Transverse colon (tissue), 4 donors: ENCODE results near the gene METTL24.

Experiments used
- EP300 ChIP-seq: sonication (generic); formaldehyde crosslinking; IDR thresholded peaks from one replicate; pipeline ENCODE4 v1.6.1; 2017; ENCODE audit warnings: antibody characterized with exemption, low read depth
- POLR2A ChIP-seq: fragments of 450-650 bp; IDR thresholded peaks from one replicate; pipeline ENCODE4 v1.6.1; 2016; ENCODE audit warnings: antibody characterized with exemption, mild to moderate bottlenecking, moderate library complexity
- POLR2AphosphoS5 ChIP-seq, 3 donors: sonication (generic); formaldehyde crosslinking; IDR thresholded peaks; one replicate each; pipeline ENCODE4 v1.6.1; 2016; ENCODE audit warnings: antibody characterized with exemption in 3 of 3
- TF ChIP-seq, protein P1 (sequence below), 5 experiments: fragments of 200-600 bp in 3 of 5; fragments of 450-650 bp in 2 of 5; sonication (generic) in 3 of 5; IDR thresholded peaks; 1 replicate in 2 of 5; 2 replicates in 3 of 5; pipeline ENCODE4 v1.5.1; 2016 to 2017; ENCODE audit warnings: antibody characterized with exemption in 5 of 5, inconsistent platforms in 3 of 5, mild to moderate bottlenecking in 2 of 5, moderate library complexity in 1 of 5

DNA sequence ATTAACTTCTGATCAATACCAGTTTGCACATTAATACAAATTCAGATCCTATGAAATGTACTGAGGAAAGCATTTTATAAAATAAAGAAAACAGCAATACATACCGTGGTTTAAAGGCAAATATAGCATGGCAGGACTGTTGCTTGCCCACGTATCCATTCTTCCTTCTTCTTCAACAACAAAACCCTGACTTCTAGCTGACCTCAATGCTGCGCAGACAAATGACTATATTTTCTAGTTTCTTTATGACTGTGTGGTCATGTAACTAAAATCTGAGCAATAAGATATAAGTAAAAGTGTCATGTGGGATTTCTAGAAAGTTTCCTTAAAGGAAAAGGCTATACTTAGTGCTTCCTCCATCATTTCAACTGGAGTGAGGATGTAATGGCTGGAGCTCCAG is 92.9 kb downstream of the METTL24 start:
- TF ChIP-seq POLR2AphosphoS5 (IDR thresholded peaks at IDR 0.05) (no peak), POLR2A (no peak), EP300 (no peak)
- TF ChIP-seq, protein P1, sequence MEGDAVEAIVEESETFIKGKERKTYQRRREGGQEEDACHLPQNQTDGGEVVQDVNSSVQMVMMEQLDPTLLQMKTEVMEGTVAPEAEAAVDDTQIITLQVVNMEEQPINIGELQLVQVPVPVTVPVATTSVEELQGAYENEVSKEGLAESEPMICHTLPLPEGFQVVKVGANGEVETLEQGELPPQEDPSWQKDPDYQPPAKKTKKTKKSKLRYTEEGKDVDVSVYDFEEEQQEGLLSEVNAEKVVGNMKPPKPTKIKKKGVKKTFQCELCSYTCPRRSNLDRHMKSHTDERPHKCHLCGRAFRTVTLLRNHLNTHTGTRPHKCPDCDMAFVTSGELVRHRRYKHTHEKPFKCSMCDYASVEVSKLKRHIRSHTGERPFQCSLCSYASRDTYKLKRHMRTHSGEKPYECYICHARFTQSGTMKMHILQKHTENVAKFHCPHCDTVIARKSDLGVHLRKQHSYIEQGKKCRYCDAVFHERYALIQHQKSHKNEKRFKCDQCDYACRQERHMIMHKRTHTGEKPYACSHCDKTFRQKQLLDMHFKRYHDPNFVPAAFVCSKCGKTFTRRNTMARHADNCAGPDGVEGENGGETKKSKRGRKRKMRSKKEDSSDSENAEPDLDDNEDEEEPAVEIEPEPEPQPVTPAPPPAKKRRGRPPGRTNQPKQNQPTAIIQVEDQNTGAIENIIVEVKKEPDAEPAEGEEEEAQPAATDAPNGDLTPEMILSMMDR (IDR thresholded peaks at IDR 0.05): no peak
